HTR-8/SVneo (cell line): Measurements from ENCODE around the gene PYGM.

Experiments
- DNase-seq: peaks from one replicate; pipeline ENCODE4 v3.0.0; 2011; ENCODE audit warnings: low spot score, mixed read lengths; ENCODE audit not compliant: insufficient read length
- FAIRE-seq: peaks from 2 replicates; lab custom pipeline; 2011; peaks lifted over from hg19 to GRCh38; lab: Jason Lieb, UNC

Gene PYGM

DNA sequence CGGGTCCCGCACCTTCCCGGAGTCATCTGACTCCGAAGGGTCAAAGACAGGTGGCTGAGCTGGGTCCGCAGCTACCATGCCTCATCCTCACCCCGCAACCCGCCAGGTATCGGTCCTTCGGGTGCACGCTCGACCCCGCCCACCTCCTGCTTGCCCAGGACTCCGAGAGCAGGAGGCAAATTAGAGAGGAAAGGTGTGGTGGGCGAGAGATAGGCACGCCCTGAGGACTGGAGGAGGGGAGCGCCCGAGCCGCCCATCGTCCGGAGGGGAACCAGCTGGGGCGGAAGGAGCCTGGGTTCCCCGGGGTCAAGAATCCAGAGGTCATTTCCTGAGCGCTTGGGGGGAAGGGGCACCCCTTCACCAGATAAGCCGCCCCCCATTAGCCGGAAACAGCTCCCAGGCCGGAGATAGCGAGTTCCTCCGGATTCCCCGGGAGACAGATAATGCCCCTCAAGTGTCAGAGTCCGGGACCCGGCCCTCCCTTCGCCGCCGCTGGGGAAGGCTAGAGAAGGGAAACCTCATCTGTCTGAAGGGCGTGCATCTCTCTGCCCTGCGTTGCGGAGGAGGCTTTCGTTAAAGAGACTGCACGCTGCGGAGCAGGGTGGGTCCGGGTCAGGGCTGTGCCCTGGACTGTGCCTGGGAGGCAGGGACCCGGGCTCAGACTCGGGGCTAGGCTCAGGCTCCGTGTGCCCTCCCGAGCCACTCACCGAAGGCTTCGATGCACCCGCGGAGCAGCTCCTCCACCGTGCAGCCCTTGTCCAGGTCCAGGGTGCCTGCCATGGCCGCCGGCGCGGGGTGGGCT is 17.5 kb downstream of the PYGM start:
- DNase-seq (no peak), FAIRE-seq (no peak)

DNA sequence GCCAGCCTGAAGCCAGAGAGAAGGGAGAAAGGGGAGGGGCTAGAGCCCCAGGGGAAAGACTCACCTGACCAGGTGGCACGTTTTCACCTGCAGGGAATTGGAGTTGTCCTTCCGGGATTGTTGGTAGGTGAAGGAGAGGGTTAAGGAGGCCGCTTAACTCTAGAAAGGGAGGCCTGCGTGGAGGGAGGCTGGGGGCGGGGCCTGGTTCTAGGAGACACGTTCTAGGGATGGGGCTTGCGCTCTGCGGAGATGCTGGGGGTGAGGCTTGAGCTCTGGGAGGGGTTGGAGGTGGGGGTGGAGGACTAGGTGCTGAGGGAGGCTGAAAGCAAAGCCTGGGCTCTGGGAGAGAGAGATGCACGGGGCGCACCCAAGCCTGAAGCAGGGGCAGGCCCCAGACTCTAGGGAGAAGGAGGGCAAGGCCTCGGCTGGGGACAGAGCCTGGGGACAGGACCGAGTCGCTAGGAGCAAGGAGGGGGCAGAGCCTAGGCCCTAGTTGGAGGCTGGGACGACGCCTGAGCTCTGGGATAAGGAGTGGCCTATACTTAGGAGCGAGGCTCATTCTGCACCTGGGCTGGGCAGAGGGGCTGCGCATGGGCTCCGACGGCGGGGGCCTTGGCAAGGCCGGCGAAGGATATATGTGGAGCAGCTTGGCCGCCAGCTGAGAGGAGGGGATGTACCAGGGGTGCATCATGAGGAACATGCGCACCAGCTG is 18.2 kb downstream of the PYGM start:
- DNase-seq, result no peak

DNA sequence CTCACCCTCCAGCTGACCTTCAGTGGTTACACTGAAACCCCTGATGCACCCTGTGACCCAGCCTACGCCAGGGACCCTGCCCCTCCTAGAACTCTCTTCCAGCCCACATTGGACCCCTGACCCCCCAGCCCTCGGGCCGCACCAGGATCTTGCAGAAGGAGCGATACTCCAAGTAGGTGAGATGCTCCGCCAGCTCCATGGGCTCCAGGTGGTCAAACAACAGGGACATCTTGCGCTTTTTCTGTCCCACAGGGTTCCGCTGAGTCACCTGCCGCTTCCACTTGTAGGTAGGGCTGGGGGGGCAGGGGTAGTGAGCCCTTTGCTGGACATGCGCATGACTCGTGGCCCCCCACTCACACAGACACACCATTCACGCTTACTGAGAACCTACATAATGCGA is 19.9 kb downstream of the PYGM start:
- DNase-seq (no peak), FAIRE-seq (no peak)

More for the DNA sequence above, 18.2 kb downstream of the PYGM start:
- FAIRE-seq, result no peak

DNA sequence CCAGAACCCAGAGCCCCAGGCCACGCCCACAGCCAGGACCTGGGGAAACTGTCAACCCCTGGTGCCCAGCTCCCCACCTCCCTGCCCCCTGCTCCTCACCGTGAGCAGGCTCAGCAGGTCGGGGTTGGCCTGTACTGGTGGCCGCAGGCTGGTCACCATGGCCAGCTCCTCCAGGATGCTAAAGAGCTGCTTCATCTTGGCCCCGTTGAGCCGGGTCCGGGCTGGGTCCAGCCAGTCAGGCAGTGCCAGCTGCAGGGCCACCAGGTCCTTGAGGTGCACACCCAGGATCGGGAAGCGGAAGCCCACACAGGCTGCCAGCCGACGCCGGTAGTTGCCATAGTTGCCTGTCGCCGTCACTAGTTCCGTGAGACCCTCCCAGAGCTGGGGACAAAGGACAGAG is 23.1 kb downstream of the PYGM start:
- FAIRE-seq (no peak), DNase-seq (no peak)

DNA sequence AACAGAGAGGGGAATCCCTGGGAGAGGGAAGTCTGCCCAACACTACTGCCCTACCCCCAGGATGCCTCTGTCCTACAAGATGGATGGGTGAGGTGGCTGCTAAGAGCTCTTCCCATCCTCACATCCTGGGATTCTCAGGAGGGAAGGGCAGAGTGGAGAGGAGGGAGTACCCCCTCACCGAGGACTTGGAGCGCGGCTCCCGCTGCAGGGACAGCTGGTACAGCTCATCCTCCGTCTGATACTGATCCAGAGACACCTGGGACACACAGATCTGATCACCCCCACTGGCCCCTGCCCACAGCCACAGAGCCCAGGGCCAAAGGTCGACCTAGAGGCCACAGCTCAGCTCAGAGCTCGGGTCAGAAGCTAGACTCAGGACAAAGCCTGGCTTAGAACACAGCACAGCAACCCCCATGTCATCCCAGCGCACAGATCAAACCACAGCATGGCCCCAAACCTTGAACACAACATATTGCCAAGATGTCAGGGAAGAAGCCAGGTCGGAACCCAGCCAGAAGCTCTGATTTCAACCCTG is 24.0 kb downstream of the PYGM start:
- DNase-seq, result no peak
- no peak for FAIRE-seq

DNA sequence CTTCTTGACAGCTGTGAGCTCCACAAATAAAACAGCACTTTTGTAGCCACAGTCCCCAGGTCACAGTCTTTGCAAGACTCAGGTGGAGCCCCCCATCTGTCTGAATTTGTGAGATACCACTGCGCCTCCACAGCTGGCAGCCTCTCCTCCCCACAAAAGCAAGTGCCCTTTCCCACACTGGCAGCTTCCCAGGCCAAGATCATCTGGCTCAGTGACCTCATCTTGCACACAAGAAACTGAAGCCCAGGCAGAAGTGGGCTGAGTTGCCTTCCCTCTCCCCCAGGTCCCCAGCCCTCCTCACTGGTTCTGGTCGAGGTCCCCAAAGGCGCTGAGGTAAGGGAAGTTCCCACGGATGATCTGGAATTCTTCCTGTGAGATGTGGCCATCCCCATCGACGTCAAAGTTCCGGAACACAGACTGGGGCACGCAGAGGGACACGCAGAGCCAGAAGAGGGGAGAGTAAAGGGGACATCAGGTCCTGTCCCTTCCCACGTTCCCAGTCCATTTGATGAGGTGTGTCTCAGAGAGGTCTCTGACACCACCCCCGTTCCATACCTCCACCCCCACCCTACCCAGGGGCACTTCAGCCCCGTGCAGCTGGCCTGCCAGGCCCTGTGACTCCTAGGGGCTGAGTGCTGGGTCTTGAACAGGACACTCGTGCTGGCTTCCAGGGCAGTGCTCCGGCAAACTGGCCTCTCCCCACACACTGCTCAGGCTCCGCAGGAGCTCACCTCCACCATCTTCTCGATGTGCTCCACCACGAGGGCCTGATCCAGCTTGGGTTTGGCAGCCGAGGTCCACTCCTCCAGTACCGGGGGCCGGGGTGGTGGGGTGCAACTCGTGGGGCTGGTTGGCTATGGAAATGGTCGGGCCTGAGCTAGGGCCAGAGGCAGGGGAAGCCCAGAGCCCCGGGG is 24.7 kb downstream of the PYGM start:
- FAIRE-seq (no peak), DNase-seq (no peak)

DNA sequence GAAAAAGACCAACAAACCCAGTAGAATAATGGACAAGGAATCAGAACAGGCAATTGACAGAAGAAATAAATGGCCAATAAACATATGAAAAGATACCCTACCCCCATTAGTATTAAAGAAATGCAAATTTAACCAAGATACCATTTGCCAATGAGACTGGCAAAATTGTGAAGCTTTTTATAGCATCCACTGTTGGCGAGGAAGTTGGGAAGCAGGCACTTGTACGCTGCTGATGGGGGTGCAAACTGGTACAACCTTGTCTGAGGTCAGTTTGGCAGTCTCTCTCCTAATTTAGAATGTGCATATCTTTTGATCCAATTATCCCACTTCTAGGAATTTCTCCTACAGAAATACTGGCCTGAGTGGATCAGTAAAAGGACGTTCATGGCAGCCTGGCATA is 28.2 kb downstream of the PYGM start:
- no peak for FAIRE-seq
- no peak for DNase-seq

DNA sequence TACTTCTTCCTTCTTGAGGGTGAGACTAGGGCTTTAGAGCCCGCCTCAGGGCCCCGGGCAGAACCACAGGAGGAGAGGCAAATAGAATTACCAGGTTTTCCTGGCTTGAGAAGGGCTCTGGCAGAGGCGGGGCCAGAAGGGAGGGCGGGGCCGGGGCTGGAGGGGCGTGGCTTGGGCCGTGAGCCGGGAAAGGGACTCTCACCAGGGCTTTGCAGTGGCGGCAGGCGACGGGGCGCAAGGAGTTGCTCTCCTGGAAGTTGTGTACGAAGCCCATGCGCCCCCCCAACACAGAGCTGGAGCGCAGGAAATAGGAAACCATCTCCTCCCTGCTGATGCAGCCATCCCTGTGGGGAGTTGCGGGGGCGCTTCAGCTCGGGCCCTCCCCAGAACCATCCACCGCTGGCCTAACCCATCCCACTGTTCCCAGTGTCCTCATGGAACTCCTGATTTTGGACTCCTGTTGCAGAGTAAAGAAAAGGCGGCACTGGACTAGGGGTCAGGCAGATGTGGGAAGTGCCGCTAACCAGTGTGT is 29.9 kb downstream of the PYGM start:
- no peak for FAIRE-seq
- DNase-seq, result no peak

DNA sequence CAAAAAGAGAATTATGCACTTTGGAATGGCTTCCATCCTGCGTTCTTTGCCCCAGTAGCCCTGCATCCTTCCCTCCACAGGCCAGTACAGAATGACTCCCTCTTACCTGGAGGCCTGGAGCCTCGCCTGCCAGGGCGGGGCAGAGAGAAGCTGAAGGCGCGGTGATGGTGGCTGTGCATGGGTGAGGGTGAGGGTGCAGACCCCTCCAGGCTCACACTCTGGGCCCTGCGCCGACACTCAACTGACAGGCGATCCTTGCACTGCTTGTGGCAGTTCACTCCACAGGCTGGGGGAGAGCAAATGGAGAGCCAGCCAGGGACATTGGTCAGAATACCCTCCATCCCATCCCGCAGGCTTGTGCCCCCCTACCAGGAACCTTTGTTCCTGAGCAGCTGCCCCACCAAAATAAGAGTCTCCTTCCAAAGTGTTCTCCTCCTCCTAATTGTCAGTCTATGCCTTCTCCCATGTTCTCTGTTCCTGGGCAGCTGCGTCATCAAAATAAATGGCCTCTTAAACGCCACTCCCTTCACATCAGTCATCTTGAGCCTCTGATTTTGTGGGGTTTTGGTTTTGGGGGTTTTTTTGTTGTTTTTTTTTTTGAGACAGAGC is 30.9 kb downstream of the PYGM start:
- DNase-seq, result no peak
- no peak for FAIRE-seq

DNA sequence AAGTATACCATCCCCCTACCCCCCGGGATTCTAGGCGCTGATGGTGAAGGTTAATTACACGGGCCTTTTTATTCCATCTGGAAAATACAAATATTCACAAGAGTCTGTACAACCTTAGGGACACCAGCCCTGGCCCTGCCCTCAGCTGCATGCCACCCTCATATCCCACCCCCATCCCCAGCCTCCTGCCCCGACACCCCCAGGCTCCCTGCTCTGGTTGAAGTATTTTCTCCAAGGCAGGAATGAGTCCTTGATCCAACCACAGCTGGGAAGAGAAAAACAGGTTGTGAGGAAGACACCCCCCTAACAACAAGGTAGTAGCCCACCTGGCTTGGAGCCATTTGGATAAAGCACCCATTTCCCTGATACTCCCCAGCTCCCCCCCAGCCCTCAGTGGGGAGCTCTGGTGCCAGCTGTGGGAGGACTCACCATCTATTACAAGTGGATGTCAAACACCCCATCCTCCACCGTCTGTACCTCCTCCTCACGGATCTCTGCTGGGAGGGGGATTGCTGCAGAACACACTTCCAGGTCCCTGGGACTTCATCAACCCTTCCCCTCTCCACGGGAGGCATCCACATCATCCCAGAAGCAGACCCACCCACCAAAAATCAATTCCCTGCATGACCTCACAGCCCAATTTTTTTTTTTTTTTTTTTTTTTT is 32.8 kb downstream of the PYGM start:
- no peak for FAIRE-seq
- DNase-seq, result no peak

DNA sequence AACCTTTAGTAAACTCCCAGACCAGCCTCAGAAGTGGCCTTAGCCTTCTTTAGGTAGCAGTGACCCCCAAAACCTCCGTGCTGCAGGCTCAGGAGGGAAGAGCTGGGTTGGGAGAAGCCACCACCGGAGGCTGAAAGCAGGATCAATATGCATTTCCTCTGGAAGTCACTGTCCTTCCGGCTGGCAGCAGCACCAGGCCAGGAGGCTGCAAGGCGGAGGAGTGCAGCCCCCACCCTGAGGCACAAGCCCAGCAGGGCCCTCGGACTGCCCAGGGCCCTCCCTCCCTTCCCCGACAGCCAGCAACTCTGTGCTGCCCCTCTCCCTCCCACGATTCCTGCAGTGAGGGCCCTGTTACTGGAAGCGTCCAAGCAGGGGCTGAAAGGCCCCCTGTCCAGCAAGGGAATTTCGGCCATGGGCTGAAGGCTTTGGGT is 33.5 kb downstream of the PYGM start:
- no peak for FAIRE-seq
- DNase-seq, result no peak

DNA sequence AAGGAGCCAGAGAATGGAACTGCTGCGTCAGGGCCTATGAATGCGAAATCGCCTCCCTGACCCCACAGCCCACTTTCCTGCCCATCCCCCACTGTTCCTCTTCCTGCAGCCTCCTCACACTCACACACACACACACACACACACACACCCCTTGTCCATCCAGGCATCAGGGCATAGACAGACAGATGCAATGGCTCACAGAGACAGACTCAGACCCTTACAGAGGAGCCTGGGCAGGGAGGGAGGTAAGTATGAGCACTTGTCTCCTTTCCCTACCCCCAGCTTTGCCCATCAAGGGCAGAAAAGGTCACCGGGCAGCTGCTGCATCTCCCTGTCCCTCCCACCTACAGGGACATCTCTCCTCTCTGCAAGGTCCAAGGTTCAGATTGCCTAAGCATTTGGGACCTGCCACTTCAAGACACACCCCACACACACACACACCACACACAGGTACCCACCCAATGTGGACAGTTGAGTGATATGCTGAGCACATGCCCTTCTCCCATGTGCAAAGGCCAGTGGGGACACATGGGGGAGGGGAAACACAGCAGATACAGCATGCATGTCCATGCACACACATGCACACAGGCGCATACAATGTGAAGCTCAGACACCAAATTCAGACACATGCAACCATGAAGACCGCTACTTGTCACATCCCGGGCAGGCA is 34.8 kb downstream of the PYGM start:
- FAIRE-seq (no peak), DNase-seq (no peak)

DNA sequence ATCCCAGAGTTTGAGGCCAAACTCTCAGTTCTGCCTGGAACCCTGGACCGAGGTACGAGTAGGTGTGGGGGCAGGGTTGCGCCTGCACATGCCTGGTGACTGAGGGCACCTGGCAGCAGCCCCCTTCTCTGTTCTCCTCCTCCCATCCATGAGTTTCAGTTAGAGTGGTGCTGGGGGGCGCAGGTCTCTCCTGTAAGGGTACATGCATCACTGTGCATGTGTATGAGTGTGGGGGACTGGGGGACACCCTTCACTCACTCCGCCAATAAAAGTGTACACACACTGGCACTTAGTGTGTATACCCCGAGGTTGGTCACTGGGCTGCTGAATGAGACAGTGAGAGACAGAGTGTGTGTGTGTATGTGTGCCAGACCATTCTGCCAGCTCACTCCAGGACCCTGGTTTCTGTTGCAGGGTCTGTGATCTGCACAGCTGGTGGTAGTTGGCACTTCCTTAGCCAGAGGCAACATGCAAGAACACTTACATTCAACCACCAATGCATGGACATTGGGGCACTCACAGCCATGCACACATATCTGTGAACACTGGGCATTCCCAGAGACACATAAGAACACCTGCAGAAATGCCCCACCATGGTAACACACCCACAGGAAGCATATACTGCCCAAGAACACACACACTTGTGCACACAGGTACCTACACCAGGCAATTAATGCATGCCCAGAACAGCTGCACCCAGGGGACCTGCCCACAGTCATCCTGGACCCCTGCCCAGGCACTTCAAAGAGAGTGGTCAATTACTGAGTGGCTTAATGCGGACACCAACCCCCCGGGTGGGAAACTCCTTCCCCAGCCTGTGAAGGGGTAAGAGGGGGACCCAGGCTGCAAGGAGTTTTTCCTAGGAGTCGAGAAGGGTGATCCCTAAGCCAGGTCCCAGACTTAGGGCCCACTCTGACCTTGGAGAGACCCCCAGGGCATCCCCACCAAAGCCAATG is 35.6 kb downstream of the PYGM start:
- DNase-seq (no peak), FAIRE-seq (no peak)

DNA sequence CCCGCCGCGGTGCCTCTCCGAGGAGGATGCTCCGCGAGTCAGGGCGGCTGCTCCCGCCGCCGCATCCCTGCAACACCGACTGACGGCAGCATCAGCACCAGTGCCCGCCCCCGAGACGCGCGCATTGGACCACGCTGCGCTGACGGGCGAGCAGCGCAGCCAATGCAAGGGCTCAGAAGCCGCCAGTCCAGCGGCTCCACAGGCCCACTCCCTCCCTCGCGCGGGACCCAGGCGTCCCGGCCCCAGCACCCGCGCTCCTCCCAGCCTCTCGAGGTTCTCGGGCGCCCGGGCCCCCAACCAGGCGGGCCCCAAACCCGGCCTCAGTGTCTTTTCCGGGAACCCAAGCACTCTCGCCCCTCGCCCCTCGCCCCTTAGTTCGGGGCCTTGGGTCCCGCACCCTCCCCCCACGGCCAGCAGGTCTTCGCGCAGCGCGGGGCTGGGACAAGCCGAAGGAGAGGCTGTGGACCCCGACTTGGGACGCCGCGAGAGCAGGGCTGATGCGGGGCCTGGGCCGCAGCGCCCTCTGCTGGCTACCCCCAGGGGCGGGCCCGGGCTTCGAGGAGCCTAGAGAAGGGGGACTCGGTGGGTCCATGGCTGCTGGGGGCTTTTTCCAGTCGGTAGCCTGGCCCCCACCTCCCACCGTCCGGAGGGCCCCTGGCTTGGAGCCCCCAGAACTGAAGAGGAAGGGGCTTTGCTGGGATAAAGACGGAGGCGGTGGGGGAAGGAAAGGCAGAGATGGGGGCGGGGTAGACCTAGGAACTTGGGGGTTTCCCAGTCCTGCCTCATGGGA is 36.5 kb downstream of the PYGM start, which contains the start of gene NRXN2:
TSS of gene NRXN2 (minus strand) at position 81 of the 790 bp plus-strand sequence. CDS start 9,498 bp downstream, outside the sequence.
- FAIRE-seq (peak; percentile 54), DNase-seq (peak; percentile 90)

DNA sequence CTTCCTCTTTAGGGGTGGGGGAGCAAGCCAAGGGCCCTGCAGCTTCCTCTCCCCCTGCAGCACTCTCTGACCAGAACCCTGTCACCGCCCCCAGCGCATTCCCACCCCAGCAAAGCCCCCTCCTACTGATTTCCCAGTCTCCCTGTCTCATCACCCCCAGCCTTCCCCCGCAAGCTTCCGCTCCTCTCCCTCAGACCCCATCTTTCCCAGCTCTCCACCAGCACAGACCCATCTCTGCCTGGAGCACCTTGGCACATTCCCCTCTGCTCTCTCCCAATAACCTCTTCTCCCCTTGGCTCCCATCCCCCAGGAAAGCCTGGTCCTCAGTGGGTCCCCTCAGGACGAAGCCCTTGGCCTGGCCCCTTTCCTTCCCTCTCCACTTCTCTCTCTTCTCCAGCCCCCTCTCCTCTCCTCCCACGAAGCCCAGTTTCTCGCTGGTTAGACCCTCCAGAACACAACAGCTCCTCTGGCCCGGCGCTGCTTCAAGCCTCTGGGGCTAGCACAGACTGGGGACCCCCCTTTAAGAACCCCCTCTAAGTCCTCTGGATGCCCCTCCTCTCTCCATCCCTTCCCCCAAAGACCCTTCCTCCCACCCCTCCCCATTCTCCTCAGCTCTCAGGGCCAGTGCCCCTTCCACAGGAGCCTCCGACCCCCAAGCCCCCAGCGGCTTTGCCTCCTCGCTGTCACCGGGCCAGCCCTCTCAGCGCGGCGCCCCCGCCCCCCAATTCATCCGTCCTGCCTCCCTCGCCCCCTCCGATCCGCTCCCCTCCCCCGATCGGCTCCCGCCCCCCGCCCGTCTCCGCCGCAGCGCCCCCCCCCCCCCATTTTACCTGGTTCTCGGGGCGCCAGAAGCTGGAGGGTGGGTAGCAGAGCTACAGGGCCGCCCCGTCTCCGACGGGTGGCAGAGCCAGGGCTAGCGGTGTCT is 37.4 kb downstream of the PYGM start:
- no peak for DNase-seq
- FAIRE-seq, result no peak

DNA sequence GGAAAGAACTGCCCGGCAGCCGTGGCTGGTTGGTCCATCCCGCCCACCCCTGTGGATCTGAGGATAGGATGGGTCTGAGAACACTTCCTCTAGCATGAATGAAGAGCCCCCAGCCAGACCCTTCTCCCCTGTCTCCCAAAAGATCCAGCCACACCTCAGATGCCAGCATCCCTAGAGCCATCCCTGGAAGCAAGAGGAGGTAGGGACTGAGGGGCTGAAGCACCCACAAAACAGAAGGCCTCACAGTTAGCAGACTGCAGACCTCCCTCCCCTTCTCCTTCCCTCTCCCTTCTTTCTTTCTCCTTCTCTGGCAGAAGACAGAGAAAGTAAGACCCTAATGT is 38.4 kb downstream of the PYGM start:
- no peak for FAIRE-seq

More for the DNA sequence above, 38.4 kb downstream of the PYGM start:
- DNase-seq, result no peak
